Kasumi-1 (cell line): Measurements from ENCODE around the gene USF3.
"Not testable (repeated sequence)": the region's sequence is repeated elsewhere in the genome, so short reads cannot be mapped to it uniquely, and the experiment has no call there.

Experiments
- DNase-seq, 2 experiments: peaks; one replicate each; lab custom pipeline; 2025; lab: John Stamatoyannopoulos, UW

The USF3 gene

DNA sequence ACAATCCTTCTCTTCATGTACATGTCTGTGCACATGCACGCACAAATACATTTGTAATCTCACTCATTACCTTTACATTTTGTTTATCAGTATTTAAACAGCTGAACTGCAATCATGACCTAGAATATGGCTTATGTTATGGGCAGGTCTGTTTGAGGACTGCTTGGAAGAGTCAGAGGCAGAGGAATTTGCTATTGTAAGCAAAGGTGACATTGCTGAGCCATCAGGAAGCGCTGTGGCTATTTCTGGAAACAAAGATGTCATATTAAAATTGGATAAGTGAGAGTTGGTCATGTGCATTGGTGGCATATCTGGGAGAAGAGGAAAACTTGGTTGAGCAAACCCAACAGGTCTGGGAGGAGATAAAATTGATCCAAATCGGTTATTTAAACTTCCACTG is 41.6 kb downstream of the USF3 start:
- no peak for DNase-seq

- no peak for DNase-seq
Measured at GRCh38 chr3:113654310-113654709, 42.1 kb downstream of the USF3 start.

- no peak for DNase-seq
Measured at GRCh38 chr3:113649174-113649845, 47.1 kb downstream of the USF3 start.

DNA sequence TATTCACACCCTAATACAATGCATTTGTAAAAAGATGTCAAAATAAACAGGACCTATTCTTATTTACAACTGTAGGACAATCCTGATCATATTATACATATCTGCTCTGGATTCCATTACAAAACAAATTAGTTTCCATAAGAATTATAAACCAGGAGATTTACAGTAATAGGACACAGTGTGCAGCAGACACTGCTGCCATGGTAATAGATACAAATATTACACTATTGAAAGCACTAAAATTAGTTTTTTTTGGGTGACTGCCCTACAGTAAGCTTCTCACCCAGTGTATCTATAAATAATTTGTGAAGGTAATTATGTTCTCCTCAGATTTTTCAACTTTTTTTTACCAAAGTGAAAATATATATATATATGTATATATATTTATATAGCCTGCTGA is 47.9 kb downstream of the USF3 start:
- DNase-seq, result no peak

DNA sequence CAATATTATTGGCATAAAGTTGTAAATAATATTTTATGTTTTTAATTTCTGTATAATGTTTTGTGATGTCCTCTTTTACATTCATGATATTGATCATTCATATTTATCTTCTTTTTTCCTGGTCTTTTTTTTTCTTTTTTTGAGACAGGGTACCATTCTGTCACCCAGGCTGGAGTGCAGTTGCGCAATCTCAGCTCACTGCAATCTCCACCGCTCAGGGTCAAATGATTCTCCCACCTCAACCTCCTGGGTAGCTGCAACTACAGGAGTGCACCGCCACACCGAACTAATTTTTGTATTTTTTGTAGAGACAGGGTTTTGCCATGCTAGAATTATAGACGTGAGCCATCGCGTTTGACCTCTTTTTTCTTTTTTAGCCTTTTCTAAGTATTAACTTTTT is 52.9 kb downstream of the USF3 start:
- no peak for DNase-seq

- DNase-seq, result no peak
Measured at GRCh38 chr3:113638910-113639309, 57.5 kb downstream of the USF3 start.

GRCh38 chr3:113637756-113638155 is 58.7 kb downstream of the USF3 start:
- DNase-seq, result no peak

DNA sequence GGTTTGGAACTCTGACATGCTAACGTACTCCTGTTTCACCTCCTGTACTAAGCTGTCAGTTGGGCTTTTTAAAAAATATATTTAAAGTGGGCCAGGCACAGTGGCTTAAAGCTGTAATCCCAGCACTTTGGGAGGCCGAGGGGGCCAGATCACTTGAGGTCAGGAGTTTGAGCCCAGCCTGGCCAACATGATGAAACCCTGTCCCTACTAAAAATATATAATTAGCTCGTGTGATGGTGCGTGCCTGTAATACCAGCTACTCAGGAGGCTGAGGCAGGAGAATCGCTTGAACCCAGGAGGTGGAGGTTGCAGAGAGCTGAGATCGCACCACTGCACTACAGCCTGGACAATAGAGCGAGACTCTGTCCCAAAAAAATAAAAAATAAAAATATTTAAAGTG is 60.4 kb downstream of the USF3 start:
- DNase-seq, result not testable (repeated sequence)

GRCh38 chr3:113634782-113635474 is 61.5 kb downstream of the USF3 start:
- DNase-seq, result no peak

GRCh38 chr3:113631573-113631972 is 64.9 kb downstream of the USF3 start:
- DNase-seq, result no peak

GRCh38 chr3:113630956-113631542 is 65.4 kb downstream of the USF3 start:
- peak; percentile 31 to 57 for DNase-seq

- no peak for DNase-seq
Measured at GRCh38 chr3:113629584-113630421, 66.6 kb downstream of the USF3 start.

- DNase-seq, result no peak
Measured at GRCh38 chr3:113628788-113629187, 67.7 kb downstream of the USF3 start.

DNA sequence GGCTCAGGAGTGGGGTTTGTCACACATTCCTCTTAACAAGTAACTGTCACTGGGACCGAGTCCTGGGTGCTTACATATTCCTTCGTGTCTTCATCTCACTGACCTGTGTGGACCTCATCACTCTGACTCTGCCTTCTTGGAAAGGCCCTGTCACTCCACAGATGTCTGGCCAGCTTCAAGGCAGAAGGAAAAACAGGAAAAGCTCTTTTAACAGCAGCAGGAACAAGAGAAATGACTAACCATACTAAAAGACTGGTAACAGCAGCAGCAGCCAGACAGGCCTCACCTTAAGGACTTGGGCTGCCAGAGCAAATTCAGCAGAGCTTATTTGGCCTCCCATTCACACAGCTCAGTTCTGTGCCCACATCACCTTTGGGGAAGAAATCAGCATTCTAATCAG is 68.1 kb downstream of the USF3 start:
- DNase-seq, result no peak

DNA sequence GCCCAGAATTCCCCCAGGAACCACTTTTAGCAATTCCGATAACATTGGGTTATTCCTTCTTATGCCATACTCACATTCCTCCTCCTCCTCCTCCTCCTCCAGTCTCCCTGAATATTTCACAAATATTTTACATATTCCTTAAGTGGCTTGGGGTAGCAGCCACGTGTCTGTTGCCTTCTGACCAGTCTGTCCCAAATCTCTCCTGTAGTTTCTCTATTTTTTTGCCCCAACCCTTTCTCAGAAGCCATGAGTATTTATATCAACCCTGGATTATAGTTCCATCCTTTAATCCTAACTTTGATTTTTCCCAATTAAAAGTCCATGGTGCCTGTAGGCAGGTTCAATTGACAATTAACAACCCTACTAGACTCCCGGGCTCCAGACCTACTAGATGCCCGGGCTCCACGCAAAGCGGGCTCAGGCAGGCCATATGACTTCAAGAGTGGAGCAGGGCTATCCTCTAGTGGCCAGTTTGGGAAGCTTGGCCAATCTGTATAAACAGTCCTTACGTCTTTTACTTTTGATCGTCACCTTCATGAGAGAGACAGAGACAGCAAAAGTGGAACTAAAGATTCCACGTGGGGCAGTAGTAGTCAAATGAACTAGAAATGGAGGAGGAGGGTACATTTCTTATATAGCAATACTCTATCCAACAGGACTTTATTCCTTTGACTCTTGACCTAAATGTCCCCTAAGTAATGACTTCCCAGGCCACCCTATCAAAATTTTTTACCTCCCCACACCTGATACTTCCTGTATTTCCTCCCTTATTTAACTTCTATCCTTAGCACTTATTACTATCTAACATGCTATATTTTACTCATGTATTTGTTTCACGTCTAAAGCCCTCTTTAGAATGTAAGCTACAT is 69.7 kb downstream of the USF3 start:
- peak; percentile 92 for DNase-seq

GRCh38 chr3:113625834-113626233 is 70.6 kb downstream of the USF3 start:
- no peak for DNase-seq

- DNase-seq, result no peak
Measured at GRCh38 chr3:113623811-113624210, 72.6 kb downstream of the USF3 start.

- DNase-seq, result no peak
Measured at GRCh38 chr3:113623324-113623723, 73.1 kb downstream of the USF3 start.

DNA sequence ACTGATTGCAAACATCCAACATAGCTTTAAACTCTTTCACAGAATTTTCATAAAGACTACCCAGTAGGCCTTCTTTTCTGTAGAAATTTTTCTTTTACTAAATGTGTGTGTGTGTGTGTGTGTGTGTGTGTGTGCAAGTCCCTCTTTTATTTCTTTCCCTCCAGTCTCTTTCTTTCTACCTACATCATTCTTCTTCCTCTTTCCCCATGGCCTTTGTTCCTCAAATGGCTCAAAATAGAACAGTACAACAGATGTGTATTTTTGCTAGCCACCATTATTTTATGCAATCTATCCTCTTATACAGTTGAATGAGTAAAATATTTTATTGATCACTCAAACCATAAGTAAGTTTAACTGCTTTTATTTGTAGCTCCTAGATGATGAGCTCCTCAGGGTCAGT is 76.4 kb downstream of the USF3 start:
- DNase-seq, result peak; percentile 85 to 88

DNA sequence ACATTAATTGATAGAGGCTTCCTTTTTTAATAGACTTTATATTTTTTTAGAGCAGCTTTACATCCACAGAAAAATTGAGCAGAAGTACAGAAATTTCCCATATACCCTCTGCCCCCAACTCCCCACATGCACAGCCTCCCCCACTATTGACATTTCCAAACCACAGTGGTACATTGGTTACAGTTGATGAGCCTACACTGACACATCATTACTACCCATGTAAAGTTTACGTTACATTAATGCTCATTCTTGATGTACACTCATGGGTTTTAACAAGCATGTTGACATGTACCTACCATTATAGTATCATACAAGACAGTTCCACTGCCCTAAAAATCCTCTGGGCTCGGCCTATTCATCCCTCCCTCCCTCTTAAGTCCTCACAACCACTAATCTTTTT is 78.7 kb downstream of the USF3 start:
- no peak for DNase-seq

DNA sequence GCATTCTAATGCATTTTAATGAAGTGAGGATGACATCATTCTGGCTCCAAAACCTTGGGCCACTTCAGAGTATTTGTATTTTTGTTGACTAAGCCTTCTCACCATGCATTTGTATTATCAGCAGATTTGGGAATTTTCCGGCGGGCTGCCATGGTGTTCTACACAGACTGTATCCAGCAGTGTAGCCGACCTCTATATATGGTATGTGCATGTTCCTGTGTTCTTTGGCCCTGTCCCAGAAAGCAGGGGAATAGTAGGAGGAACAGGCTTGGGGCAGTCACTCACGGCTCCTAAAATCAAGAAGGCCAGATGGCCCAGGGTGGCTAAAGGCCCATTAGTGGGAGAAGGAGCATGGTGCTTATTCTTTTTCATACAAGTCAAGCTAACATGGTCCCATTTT is 80.5 kb downstream of the USF3 start:
- no peak for DNase-seq

DNA sequence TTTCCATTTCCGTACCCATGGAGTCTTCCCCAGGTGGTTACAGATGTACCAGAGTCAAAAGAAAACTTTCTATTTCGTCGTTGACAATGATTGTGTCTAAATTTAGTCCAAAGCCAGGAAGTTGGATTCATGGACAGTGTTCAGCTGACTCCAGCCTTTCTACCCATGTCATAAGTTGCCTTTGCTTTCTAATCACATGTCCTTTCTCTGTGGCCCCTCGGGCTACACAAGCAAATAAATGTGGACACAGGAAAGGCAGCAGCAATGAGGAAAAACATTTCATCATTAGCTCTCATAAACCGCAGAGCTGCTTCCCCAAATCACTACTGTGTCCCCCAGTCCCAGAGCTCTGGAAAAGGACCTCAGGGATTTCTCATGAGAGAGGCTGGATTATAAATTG is 82.0 kb downstream of the USF3 start:
- DNase-seq, result no peak
